Measurements from ENCODE around the gene RASAL2.
A peak's percentile ranks its signal among the peaks of the same experiment; 100 is the strongest.
"Not testable (repeated sequence)": the region's sequence is repeated elsewhere in the genome, so short reads cannot be mapped to it uniquely, and the experiment has no call there.

Gene RASAL2

GRCh38 chr1:178310685-178311105 is 216.8 kb downstream of the RASAL2 start:
- Histone ChIP-seq H3K36me3 (no peaks in the 10 kb centered on the region), H3K27me3 (no peaks in the 10 kb centered on the region), H3K4me3 (ENCODE audit: low read depth in 1 of 2, low read length in 1 of 2) (no peak overlapping the region), H3K9me3 (no peaks in the 10 kb centered on the region), H3K27ac (no peak overlapping the region), H3K4me1 (ENCODE audit: control insufficient read depth in 1 of 2, insufficient read depth in 1 of 2, low read depth in 1 of 2, low read length in 1 of 2) (no peaks in the 10 kb centered on the region)
- peak; percentile 51 for TF ChIP-seq CTCF (IDR thresholded peaks at IDR 0.05)

- no peak overlapping the region for H3K4me3 ChIP-seq (ENCODE audit: low read depth in 1 of 2, low read length in 1 of 2)
- H3K27ac ChIP-seq: no peak overlapping the region
- no peaks in the 10 kb centered on the region for H3K27me3 ChIP-seq
- no peaks in the 10 kb centered on the region for H3K9me3 ChIP-seq
- H3K4me1 ChIP-seq (ENCODE audit: control insufficient read depth in 1 of 2, insufficient read depth in 1 of 2, low read depth in 1 of 2, low read length in 1 of 2): no peaks in the 10 kb centered on the region
- no peak for TF ChIP-seq CTCF (IDR thresholded peaks at IDR 0.05)
- no peaks in the 10 kb centered on the region for H3K36me3 ChIP-seq
Observed at GRCh38 chr1:178311164-178311563, 217.3 kb downstream of the RASAL2 start.

GRCh38 chr1:178320280-178320982 is 226.5 kb downstream of the RASAL2 start:
- H3K36me3 ChIP-seq; H3K4me1 ChIP-seq (ENCODE audit: control insufficient read depth in 1 of 2, insufficient read depth in 1 of 2, low read depth in 1 of 2, low read length in 1 of 2); H3K9me3 ChIP-seq; H3K27ac ChIP-seq; H3K4me3 ChIP-seq (ENCODE audit: low read depth in 1 of 2, low read length in 1 of 2); H3K27me3 ChIP-seq: not testable (repeated sequence)

- TF ChIP-seq CTCF (IDR thresholded peaks at IDR 0.05): no peak
- no peak overlapping the region for H3K27ac ChIP-seq
- H3K4me1 ChIP-seq (ENCODE audit: control insufficient read depth in 1 of 2, insufficient read depth in 1 of 2, low read depth in 1 of 2, low read length in 1 of 2): no peaks in the 10 kb centered on the region
Observed at GRCh38 chr1:178323067-178323466, 229.2 kb downstream of the RASAL2 start.

GRCh38 chr1:178324003-178324402 is 230.1 kb downstream of the RASAL2 start:
- Histone ChIP-seq H3K27ac (no peak overlapping the region), H3K27me3 (no peaks in the 10 kb centered on the region)
- TF ChIP-seq CTCF (IDR thresholded peaks at IDR 0.05): no peak

More at GRCh38 chr1:178323067-178323466, 229.2 kb downstream of the RASAL2 start:
- Histone ChIP-seq H3K27me3 (no peaks in the 10 kb centered on the region), H3K9me3 (no peaks in the 10 kb centered on the region), H3K4me3 (ENCODE audit: low read depth in 1 of 2, low read length in 1 of 2) (no peak overlapping the region), H3K36me3 (no peaks in the 10 kb centered on the region)

GRCh38 chr1:178328728-178329127 is 234.8 kb downstream of the RASAL2 start:
- no peak for TF ChIP-seq CTCF (IDR thresholded peaks at IDR 0.05)
- no peak overlapping the region for H3K27ac ChIP-seq
- H3K4me3 ChIP-seq (ENCODE audit: low read depth in 1 of 2, low read length in 1 of 2): no peak overlapping the region
- no peaks in the 10 kb centered on the region for H3K27me3 ChIP-seq
- H3K36me3 ChIP-seq: no peaks in the 10 kb centered on the region
- no peaks in the 10 kb centered on the region for H3K4me1 ChIP-seq (ENCODE audit: control insufficient read depth in 1 of 2, insufficient read depth in 1 of 2, low read depth in 1 of 2, low read length in 1 of 2)
- no peaks in the 10 kb centered on the region for H3K9me3 ChIP-seq

More at GRCh38 chr1:178324003-178324402, 230.1 kb downstream of the RASAL2 start:
- H3K4me1 ChIP-seq (ENCODE audit: control insufficient read depth in 1 of 2, insufficient read depth in 1 of 2, low read depth in 1 of 2, low read length in 1 of 2): no peaks in the 10 kb centered on the region
- H3K9me3 ChIP-seq: no peaks in the 10 kb centered on the region
- H3K36me3 ChIP-seq: no peaks in the 10 kb centered on the region
- H3K4me3 ChIP-seq (ENCODE audit: low read depth in 1 of 2, low read length in 1 of 2): no peak overlapping the region

Data from neutrophil (primary cell).